Body of pancreas (tissue), 4 donors: ENCODE measurements around the gene TOP1. TPM values are rescaled to one million over a fixed set of nuclear protein-coding genes. Genes with fewer than 3 reads are reported as not detected.

Experiments used
- ATAC-seq: fragments of 150-250 bp; one replicate; pipeline ENCODE4 v1.9.1; 2016
- DNase-seq, 4 donors: peaks; one replicate each; pipeline ENCODE4 v3.0.0-alpha.2; 2019
- H3K27ac ChIP-seq, 4 donors: fragments of 200-600 bp; sonication (generic); 1 replicate in 3 of 4; 2 replicates in 1 of 4; pipeline versions ENCODE4 v1.5.1 to v1.6.1; 2016 to 2019; ENCODE audit warnings: mild to moderate bottlenecking in 1 of 4, mixed read lengths in 1 of 4, moderate library complexity in 1 of 4
- H3K27me3 ChIP-seq, 2 donors: fragments of 200-600 bp; sonication (generic); one replicate each; pipeline ENCODE4 v1.6.0; 2016; ENCODE audit warnings: mild to moderate bottlenecking in 1 of 2
- H3K36me3 ChIP-seq, 2 donors: fragments of 200-600 bp; sonication (generic); replicated peaks in 1 of 2; 2 replicates each; pipeline ENCODE4 v1.5.1; 2016; ENCODE audit warnings: low read depth in 2 of 2; ENCODE audit not compliant: insufficient read depth in 1 of 2
- H3K4me1 ChIP-seq: fragments of 200-600 bp; sonication (generic); one replicate; pipeline ENCODE4 v1.6.0; 2016
- H3K4me3 ChIP-seq, 2 donors: fragments of 200-600 bp; sonication (generic); 1 replicate in 1 of 2; 2 replicates in 1 of 2; pipeline ENCODE4 v1.5.1; 2016 to 2019
- H3K9me3 ChIP-seq, 3 donors: fragments of 200-600 bp; sonication (generic); 1 replicate in 2 of 3; 2 replicates in 1 of 3; pipeline ENCODE4 v1.5.1; 2016
- CTCF ChIP-seq, 7 experiments: fragments of 450-650 bp in 4 of 7; fragments of 200-600 bp in 3 of 7; sonication (generic) in 3 of 7; IDR thresholded peaks; one replicate each; pipeline ENCODE4 v1.5.1; 2016 to 2019; ENCODE audit warnings: antibody characterized with exemption in 7 of 7
- POLR2A ChIP-seq, 3 donors: fragments of 450-650 bp; IDR thresholded peaks; one replicate each; pipeline ENCODE4 v1.6.1; 2016; ENCODE audit warnings: antibody characterized with exemption in 3 of 3, mild to moderate bottlenecking in 2 of 3
- WGBS, 2 donors: methylation state at CpG; one replicate each; pipeline ENCODE4 v1.1.5; 2017; 5-methylcytosine and 5-hydroxymethylcytosine counted together
- intact Hi-C: fragments of 100-400 bp; cut with DNase I; formaldehyde crosslinking; loops from one replicate; pipeline ENCODE4 v1.15.1; 2023
- total RNA-seq, 2 donors: library from RNA; depleted of rRNA; stranded (reverse); fragments of >200 nt; gene quantifications; one replicate each; pipeline ENCODE4 v1.1.0, GENCODE V29; 2016

The TOP1 gene
- total RNA-seq, 2 donors from 2014 or later, result 12.2 to 18.5 TPM

- intact Hi-C loops, result loop anchor here (5.0 kb wide), 1 partner anchor 131 kb away; no protein-coding TSS in a partner anchor
These were observed 70.2 kb downstream of the TOP1 start for GRCh38 chr20:41098703-41099250.

GRCh38 chr20:41100001-41100480, 71.4 kb downstream of the TOP1 start:
- no peak for DNase-seq
- intact Hi-C loops, result no loop called here
- TF ChIP-seq POLR2A (IDR thresholded peaks at IDR 0.05) (no peak), CTCF (IDR thresholded peaks at IDR 0.05) (no peak)

More at GRCh38 chr20:41098703-41099250, 70.2 kb downstream of the TOP1 start:
- H3K36me3 ChIP-seq, result peaks cover 0 to 42% of the 10 kb centered on the region in 2 donors
- H3K27ac ChIP-seq, result no peak overlapping the region
- H3K4me3 ChIP-seq, result no peak overlapping the region
- H3K9me3 ChIP-seq, result no peaks in the 10 kb centered on the region
- TF ChIP-seq CTCF (IDR thresholded peaks at IDR 0.05) (no peak), POLR2A (IDR thresholded peaks at IDR 0.05) (no peak)
- H3K27me3 ChIP-seq, result no peaks in the 10 kb centered on the region
- no peak for DNase-seq
- no peak for ATAC-seq
- H3K4me1 ChIP-seq, result no peaks in the 10 kb centered on the region
- WGBS, 2 donors, result 62 to 70% methylated on average over 4 of the region's 4 CpGs

GRCh38 chr20:41101660-41102059, 73.0 kb downstream of the TOP1 start:
- Histone ChIP-seq H3K27ac (no peak overlapping the region), H3K9me3 (no peaks in the 10 kb centered on the region), H3K36me3 (peaks cover 0 to 46% of the 10 kb centered on the region in 2 donors), H3K27me3 (no peaks in the 10 kb centered on the region), H3K4me1 (no peaks in the 10 kb centered on the region), H3K4me3 (no peak overlapping the region)
- ATAC-seq, result no peak
- intact Hi-C loops, result no loop called here
- 80 to 83% methylated on average over 2 of the region's 2 CpGs for WGBS, 2 donors
- no peak for DNase-seq
- TF ChIP-seq CTCF (IDR thresholded peaks at IDR 0.05) (no peak), POLR2A (IDR thresholded peaks at IDR 0.05) (no peak)

More at GRCh38 chr20:41100001-41100480, 71.4 kb downstream of the TOP1 start:
- H3K36me3 ChIP-seq, result peaks cover 0 to 48% of the 10 kb centered on the region in 2 donors
- no peaks in the 10 kb centered on the region for H3K9me3 ChIP-seq
- no peaks in the 10 kb centered on the region for H3K27me3 ChIP-seq
- H3K27ac ChIP-seq, result no peak overlapping the region
- ATAC-seq, result no peak
- H3K4me3 ChIP-seq, result no peak overlapping the region
- WGBS, 2 donors, result 89 to 95% methylated on average over 9 of the region's 9 CpGs
- no peaks in the 10 kb centered on the region for H3K4me1 ChIP-seq

GRCh38 chr20:41108531-41108930, 79.9 kb downstream of the TOP1 start:
- Histone ChIP-seq H3K4me3 (no peak overlapping the region), H3K36me3 (peaks cover 0 to 17% of the 10 kb centered on the region in 2 donors), H3K9me3 (no peaks in the 10 kb centered on the region), H3K27ac (no peak overlapping the region), H3K27me3 (no peaks in the 10 kb centered on the region), H3K4me1 (no peaks in the 10 kb centered on the region)
- 85 to 100% methylated on average over 1 of the region's 1 CpG for WGBS, 2 donors
- TF ChIP-seq POLR2A (IDR thresholded peaks at IDR 0.05), result no peak
- no peak for TF ChIP-seq CTCF (IDR thresholded peaks at IDR 0.05)
- no peak for ATAC-seq
- no peak for DNase-seq
- intact Hi-C loops, result no loop called here

GRCh38 chr20:41110012-41110411, 81.4 kb downstream of the TOP1 start:
- intact Hi-C loops, result no loop called here
- Histone ChIP-seq H3K27me3 (no peaks in the 10 kb centered on the region), H3K27ac (no peak overlapping the region), H3K36me3 (peaks cover 6 to 20% of the 10 kb centered on the region in 2 donors), H3K4me3 (no peak overlapping the region), H3K9me3 (no peaks in the 10 kb centered on the region), H3K4me1 (no peaks in the 10 kb centered on the region)
- DNase-seq (no peak), ATAC-seq (no peak)
- 94 to 95% methylated on average over 11 of the region's 11 CpGs for WGBS, 2 donors
- TF ChIP-seq POLR2A (IDR thresholded peaks at IDR 0.05) (no peak), CTCF (IDR thresholded peaks at IDR 0.05) (no peak)
